HepG2 (cell line): ENCODE results near the gene HPCAL4.

Source experiments
- KLF16 ChIP-seq, 2 experiments: sonication (generic) in 1 of 2; formaldehyde crosslinking in 1 of 2; IDR thresholded peaks; 2 replicates each; pipeline versions ENCODE4 v1.6.1 to v1.8.0; 2016 to 2023; ENCODE audit warnings: missing genetic modification reagents in 2 of 2, missing compliant biosample characterization in 1 of 2
- RARA ChIP-seq: IDR thresholded peaks from 2 replicates; pipeline ENCODE4 v1.6.1; 2016; ENCODE audit warnings: missing genetic modification reagents, missing compliant biosample characterization
- RCOR2 ChIP-seq: IDR thresholded peaks from 2 replicates; pipeline ENCODE4 v1.6.1; 2016; ENCODE audit warnings: missing biosample characterization, missing genetic modification reagents
- SMAD3 ChIP-seq: sonication (generic); formaldehyde crosslinking; IDR thresholded peaks from 2 replicates; pipeline ENCODE4 v1.4.0; 2020; ENCODE audit warnings: missing genetic modification reagents
- SRY ChIP-seq: sonication (generic); formaldehyde crosslinking; IDR thresholded peaks from 2 replicates; pipeline ENCODE4 v1.8.0; 2022; ENCODE audit warnings: mild to moderate bottlenecking, missing genetic modification reagents
- ZNF124 ChIP-seq: sonication (generic); formaldehyde crosslinking; IDR thresholded peaks from 2 replicates; pipeline ENCODE4 v1.4.0; 2020; ENCODE audit warnings: missing genetic modification reagents
- ZNF274 ChIP-seq: sonication (generic); formaldehyde crosslinking; IDR thresholded peaks from 2 replicates; pipeline ENCODE4 v1.5.1; 2020; ENCODE audit warnings: mild to moderate bottlenecking, missing genetic modification reagents
- ZSCAN30 ChIP-seq: sonication (generic); formaldehyde crosslinking; IDR thresholded peaks from 2 replicates; pipeline ENCODE4 v1.5.0; 2020; ENCODE audit warnings: mild to moderate bottlenecking, missing genetic modification reagents

DNA sequence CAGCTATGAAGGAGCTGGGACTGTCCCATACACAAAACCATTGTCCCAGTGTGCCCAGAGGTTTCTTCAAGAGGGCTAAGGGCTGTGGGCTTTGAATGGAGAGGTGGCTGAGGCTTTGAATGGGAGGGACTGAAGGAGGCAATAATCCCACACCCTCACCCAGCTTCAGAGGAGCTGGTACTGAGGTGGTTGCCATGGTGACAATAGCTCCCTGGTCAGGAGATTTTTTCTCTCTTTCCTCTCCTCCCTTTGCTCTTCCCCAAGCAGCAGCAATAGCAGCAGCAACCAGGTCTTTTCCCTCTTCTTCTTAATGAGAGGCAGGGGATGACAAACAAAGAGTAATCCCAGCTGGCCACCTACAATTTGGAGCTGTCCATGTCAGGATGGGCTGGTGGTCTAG is 1.6 kb downstream of the HPCAL4 start:
- TF ChIP-seq ZSCAN30 (CRISPR knock-in tag) (no peak), KLF16 (CRISPR knock-in tag; IDR thresholded peaks at IDR 0.05) (no peak), SMAD3 (CRISPR knock-in tag) (no peak), ZNF274 (CRISPR knock-in tag) (no peak), RARA (CRISPR knock-in tag) (no peak), RCOR2 (CRISPR knock-in tag) (no peak), ZNF124 (CRISPR knock-in tag) (no peak), SRY (CRISPR knock-in tag) (no peak)
